SK-N-SH (cell line): ENCODE data around the gene PGLYRP4. TPM values are rescaled to one million over a fixed set of nuclear protein-coding genes. Genes with fewer than 3 reads are reported as not detected.

Experiments
- CTCF ChIA-PET: fragments of 300-600, 350-600 bp; formaldehyde crosslinking; extraction: SDS; loops from one replicate; lab custom pipeline; 2021; lab: Yijun Ruan, JAX
- POLR2A ChIA-PET: fragments of 350-600 bp; sonication (Branson Sonifier 250); formaldehyde crosslinking; extraction: SDS; loops from one replicate; lab custom pipeline; 2020; ENCODE audit warnings: antibody characterized with exemption, inconsistent platforms; lab: Yijun Ruan, JAX
- DNase-seq: peaks from one replicate; pipeline ENCODE4 v3.0.0; 2012
- H2AFZ ChIP-seq: fragments of 200-600 bp; sonication (generic); 2 replicates; pipeline ENCODE4 v1.8.1; 2016; ENCODE audit warnings: antibody characterized with exemption, mild to moderate bottlenecking, low read depth
- H3F3A ChIP-seq: fragments of 200-600 bp; sonication (generic); replicated peaks from 2 replicates; pipeline ENCODE3; 2016; ENCODE audit warnings: antibody characterized with exemption, mild to moderate bottlenecking; ENCODE audit not compliant: insufficient read depth
- H3K27ac ChIP-seq, 2 experiments: fragments of 200-500 bp in 1 of 2; fragments of 200-600 bp in 1 of 2; sonication (Bioruptor generic) in 1 of 2; sonication (generic), shearing (Covaris generic) in 1 of 2; 2 replicates each; pipeline versions ENCODE4 v1.5.1 to v1.6.1; 2014 to 2016; ENCODE audit warnings: low read depth in 2 of 2, inconsistent platforms in 1 of 2, low read length in 1 of 2, mild to moderate bottlenecking in 1 of 2, mixed read lengths in 1 of 2
- H3K27me3 ChIP-seq: fragments of 200-600 bp; sonication (generic), shearing (Covaris generic); 2 replicates; pipeline ENCODE4 v1.6.1; 2016; ENCODE audit warnings: mixed run types; ENCODE audit not compliant: insufficient read depth
- H3K36me3 ChIP-seq, 2 experiments: fragments of 200-500 bp in 1 of 2; fragments of 200-600 bp in 1 of 2; sonication (Bioruptor generic) in 1 of 2; sonication (generic) in 1 of 2; replicated peaks in 1 of 2; 2 replicates each; pipeline versions ENCODE3 to v1.5.1; 2014 to 2016; ENCODE audit warnings: low read length in 1 of 2, mild to moderate bottlenecking in 1 of 2; ENCODE audit not compliant: insufficient read depth in 2 of 2, control insufficient read depth in 1 of 2
- H3K4me1 ChIP-seq, 2 experiments: fragments of 200-500 bp in 1 of 2; fragments of 200-600 bp in 1 of 2; sonication (Bioruptor generic) in 1 of 2; sonication (generic), shearing (Covaris generic) in 1 of 2; 2 replicates each; pipeline versions ENCODE4 v1.5.1 to v1.6.1; 2014 to 2016; ENCODE audit warnings: low read depth in 1 of 2, low read length in 1 of 2, mixed run types in 1 of 2; ENCODE audit not compliant: insufficient read depth in 2 of 2, control insufficient read depth in 1 of 2
- H3K4me2 ChIP-seq: fragments of 200-600 bp; sonication (generic), shearing (Covaris generic); 2 replicates; pipeline ENCODE4 v1.6.1; 2017; ENCODE audit warnings: mixed run types
- H3K4me3 ChIP-seq, 2 experiments: fragments of 200-500 bp in 1 of 2; fragments of 200-600 bp in 1 of 2; sonication (Bioruptor generic) in 1 of 2; sonication (generic), shearing (Covaris generic) in 1 of 2; 2 replicates each; pipeline versions ENCODE4 v1.5.1 to v1.8.1; 2014 to 2016; ENCODE audit warnings: low read depth in 2 of 2, inconsistent platforms in 1 of 2, low read length in 1 of 2, mild to moderate bottlenecking in 1 of 2, mixed read lengths in 1 of 2, moderate library complexity in 1 of 2
- H3K79me2 ChIP-seq: fragments of 200-600 bp; sonication (generic); 2 replicates; pipeline ENCODE4 v1.8.1; 2017; ENCODE audit warnings: mild to moderate bottlenecking; ENCODE audit not compliant: insufficient read depth
- H3K9ac ChIP-seq: fragments of 200-600 bp; sonication (generic); 2 replicates; pipeline ENCODE4 v1.6.1; 2017; ENCODE audit warnings: mixed run types
- H3K9me2 ChIP-seq: fragments of 200-600 bp; sonication (generic); 2 replicates; pipeline ENCODE4 v1.6.1; 2017; ENCODE audit warnings: mixed run types
- H3K9me3 ChIP-seq: fragments of 200-600 bp; sonication (generic); 2 replicates; pipeline ENCODE4 v1.6.1; 2017; ENCODE audit warnings: mixed run types, mild to moderate bottlenecking, moderate library complexity
- H4K20me1 ChIP-seq: fragments of 200-600 bp; sonication (generic); 2 replicates; pipeline ENCODE4 v1.6.1; 2017; ENCODE audit warnings: mild to moderate bottlenecking, mixed run types; ENCODE audit not compliant: insufficient read depth
- FOSL2 ChIP-seq: IDR thresholded peaks from 2 replicates; pipeline ENCODE4 v1.4.0; 2012; ENCODE audit warnings: low read depth, mild to moderate bottlenecking, moderate library complexity, borderline replicate concordance
- POLR2AphosphoS5 ChIP-seq: IDR thresholded peaks from 2 replicates; pipeline ENCODE4 v1.6.1; 2012; ENCODE audit warnings: low read depth, low read length
- RAD21 ChIP-seq: IDR thresholded peaks from 2 replicates; pipeline ENCODE4 v1.6.1; 2012; ENCODE audit warnings: mild to moderate bottlenecking, low read length
- SMC3 ChIP-seq: IDR thresholded peaks from 2 replicates; pipeline ENCODE4 v1.6.1; 2012; ENCODE audit warnings: low read depth, low read length, improper control_type of control experiment
- TCF12 ChIP-seq: IDR thresholded peaks from 2 replicates; pipeline ENCODE4 v1.4.0; 2012
- ZBTB33 ChIP-seq: IDR thresholded peaks from 2 replicates; pipeline ENCODE4 v1.4.0; 2012; ENCODE audit warnings: low read depth, borderline replicate concordance
- WGBS: methylation state at CpG from one replicate; pipeline ENCODE4 v1.1.6; 2017; ENCODE audit warnings: low lambda C conversion rate; 5-methylcytosine and 5-hydroxymethylcytosine counted together
- polyA plus RNA-seq, 3 experiments: library from polyadenylated mRNA; depleted of rRNA; stranded (reverse); fragments of >200 nt; gene quantifications; 2 replicates each; pipeline ENCODE4 v1.2.3, GENCODE V29; 2012
- TF ChIP-seq, protein P1 (sequence below): fragments of 150-350 bp; IDR thresholded peaks from 2 replicates; pipeline ENCODE4 v1.6.1; 2017; ENCODE audit warnings: antibody characterized with exemption, low read length, low read depth, borderline replicate concordance
- TF ChIP-seq, protein P2 (sequence below): fragments of 200-600 bp; sonication (generic); IDR thresholded peaks from 2 replicates; pipeline ENCODE4 v1.6.1; 2017; ENCODE audit warnings: antibody characterized with exemption, mild to moderate bottlenecking, moderate library complexity

PGLYRP4 gene
- polyA plus RNA-seq, 1 of the 3 experiments (the other 2 are of a cell fraction): not detected

DNA sequence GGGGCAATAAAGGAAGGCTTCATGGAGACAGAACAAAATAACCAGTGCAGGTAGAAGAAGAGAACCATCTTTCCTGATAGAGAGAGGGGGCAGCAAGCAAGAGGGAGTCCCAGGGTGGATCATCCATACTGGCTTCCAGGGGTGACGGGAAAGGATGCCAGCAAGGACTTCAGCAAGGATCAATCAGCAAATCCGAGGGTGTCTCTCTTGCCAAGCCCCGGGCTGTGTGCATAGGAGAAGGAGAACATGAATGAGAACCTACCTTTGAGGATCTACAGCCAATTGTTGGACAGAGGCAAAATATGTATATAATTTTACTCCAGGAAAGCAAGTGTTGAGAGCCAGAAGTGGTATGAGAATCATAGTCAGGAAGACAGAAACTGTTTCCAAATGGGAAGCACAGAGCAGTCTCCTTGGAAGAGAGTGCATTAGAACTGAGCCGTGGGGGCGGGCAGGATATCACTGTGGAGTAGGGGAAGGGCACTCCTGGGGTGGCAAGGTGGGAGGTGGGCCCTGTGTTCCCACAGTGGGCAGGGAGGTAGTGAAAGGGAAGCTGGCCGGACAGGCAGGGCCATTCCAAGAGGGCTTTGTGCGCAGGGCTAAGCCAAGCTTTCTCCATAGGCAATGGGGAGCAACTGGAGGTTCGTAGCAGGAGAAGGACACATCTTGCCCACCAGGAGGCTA is 7.9 kb upstream of the PGLYRP4 start (continued):
- TF ChIP-seq ZBTB33 (no peak), TCF12 (no peak), POLR2AphosphoS5 (no peak)
- TF ChIP-seq, protein P1, sequence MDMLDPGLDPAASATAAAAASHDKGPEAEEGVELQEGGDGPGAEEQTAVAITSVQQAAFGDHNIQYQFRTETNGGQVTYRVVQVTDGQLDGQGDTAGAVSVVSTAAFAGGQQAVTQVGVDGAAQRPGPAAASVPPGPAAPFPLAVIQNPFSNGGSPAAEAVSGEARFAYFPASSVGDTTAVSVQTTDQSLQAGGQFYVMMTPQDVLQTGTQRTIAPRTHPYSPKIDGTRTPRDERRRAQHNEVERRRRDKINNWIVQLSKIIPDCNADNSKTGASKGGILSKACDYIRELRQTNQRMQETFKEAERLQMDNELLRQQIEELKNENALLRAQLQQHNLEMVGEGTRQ: no peak
- TF ChIP-seq, all 33 proteins: peak for 0

- WGBS: 7% methylated on average over 8 of the region's 10 CpGs
These were observed 6.9 kb upstream of the PGLYRP4 start for GRCh38 chr1:153355445-153356071.

More at GRCh38 chr1:153355445-153356071, 6.9 kb upstream of the PGLYRP4 start:
- Histone ChIP-seq H3K4me3 (no peak overlapping the region; a peak in 1 of 4 replicates), H2AFZ (no peak overlapping the region), H3K79me2 (no peaks in the 10 kb centered on the region), H3K9me3 (no peaks in the 10 kb centered on the region), H3F3A (peaks cover 4% of the 10 kb centered on the region), H3K9ac (no peak overlapping the region), H3K9me2 (no peaks in the 10 kb centered on the region), H3K27ac (no peak overlapping the region), H3K4me2 (no peak overlapping the region), H3K4me1 (no peaks in the 10 kb centered on the region), H3K36me3 (no peaks in the 10 kb centered on the region), H3K27me3 (peaks cover 67% of the 10 kb centered on the region), H4K20me1 (no peaks in the 10 kb centered on the region)
- CTCF ChIA-PET: interaction anchor here (0.8 to 11.7 kb wide), 8 partner anchors 10 to 217 kb away, joined by 4 to 336 read pairs (median 4); no protein-coding TSS in a partner anchor
- TF ChIP-seq FOSL2: no peak
- TF ChIP-seq, protein P2, sequence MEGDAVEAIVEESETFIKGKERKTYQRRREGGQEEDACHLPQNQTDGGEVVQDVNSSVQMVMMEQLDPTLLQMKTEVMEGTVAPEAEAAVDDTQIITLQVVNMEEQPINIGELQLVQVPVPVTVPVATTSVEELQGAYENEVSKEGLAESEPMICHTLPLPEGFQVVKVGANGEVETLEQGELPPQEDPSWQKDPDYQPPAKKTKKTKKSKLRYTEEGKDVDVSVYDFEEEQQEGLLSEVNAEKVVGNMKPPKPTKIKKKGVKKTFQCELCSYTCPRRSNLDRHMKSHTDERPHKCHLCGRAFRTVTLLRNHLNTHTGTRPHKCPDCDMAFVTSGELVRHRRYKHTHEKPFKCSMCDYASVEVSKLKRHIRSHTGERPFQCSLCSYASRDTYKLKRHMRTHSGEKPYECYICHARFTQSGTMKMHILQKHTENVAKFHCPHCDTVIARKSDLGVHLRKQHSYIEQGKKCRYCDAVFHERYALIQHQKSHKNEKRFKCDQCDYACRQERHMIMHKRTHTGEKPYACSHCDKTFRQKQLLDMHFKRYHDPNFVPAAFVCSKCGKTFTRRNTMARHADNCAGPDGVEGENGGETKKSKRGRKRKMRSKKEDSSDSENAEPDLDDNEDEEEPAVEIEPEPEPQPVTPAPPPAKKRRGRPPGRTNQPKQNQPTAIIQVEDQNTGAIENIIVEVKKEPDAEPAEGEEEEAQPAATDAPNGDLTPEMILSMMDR: peak; percentile 54
- peak; percentile 62 for TF ChIP-seq RAD21
- peak; percentile 44 for TF ChIP-seq SMC3
- POLR2A ChIA-PET: no interaction called here
- DNase-seq: peak; percentile 59
